HEK293 (cell line): ENCODE measurements around the gene GOLGA3.

Experiments
- CTCF ChIA-PET: fragments of 350-600 bp; formaldehyde crosslinking; extraction: SDS; loops from one replicate; lab custom pipeline; 2021; ENCODE audit warnings: antibody characterized with exemption; lab: Yijun Ruan, JAX
- POLR2A ChIA-PET: fragments of 300-600 bp; formaldehyde crosslinking; extraction: SDS; loops from one replicate; lab custom pipeline; 2020; ENCODE audit warnings: antibody characterized with exemption, inconsistent platforms; lab: Yijun Ruan, JAX
- H3K27ac ChIP-seq: fragments of 200-500 bp; sonication (Bioruptor generic); 2 replicates; pipeline ENCODE4 v1.5.1; 2014; ENCODE audit warnings: low read depth, low read length, control low read depth, inconsistent platforms; ENCODE audit errors: extremely low read depth
- H3K36me3 ChIP-seq, 2 experiments: fragments of 200-500 bp in 1 of 2; sonication (Bioruptor generic) in 1 of 2; 1 replicate in 1 of 2; 2 replicates in 1 of 2; pipeline ENCODE4 v1.5.1; 2014 to 2017; ENCODE audit warnings: inconsistent platforms in 2 of 2, low read length in 2 of 2; ENCODE audit not compliant: control insufficient read depth in 2 of 2, insufficient read depth in 1 of 2
- H3K4me1 ChIP-seq: fragments of 200-500 bp; sonication (Bioruptor generic); 2 replicates; pipeline ENCODE4 v1.5.1; 2014; ENCODE audit warnings: mild to moderate bottlenecking, low read length, inconsistent platforms; ENCODE audit not compliant: control insufficient read depth, insufficient read depth
- H3K4me3 ChIP-seq: 2 replicates; pipeline ENCODE4 v1.5.1; 2011; ENCODE audit warnings: low read depth, mild to moderate bottlenecking, control low read depth, low read length, moderate library complexity
- H3K9me3 ChIP-seq: fragments of 200-500 bp; sonication (Bioruptor generic); 2 replicates; pipeline ENCODE4 v1.5.1; 2014; ENCODE audit warnings: low read depth, low read length, inconsistent platforms; ENCODE audit not compliant: control insufficient read depth, insufficient read depth
- AEBP2 ChIP-seq: fragments of 450-650 bp; formaldehyde crosslinking; IDR thresholded peaks from 2 replicates; pipeline ENCODE4 v1.5.1; 2016; ENCODE audit warnings: missing biosample characterization, missing genetic modification characterization, borderline replicate concordance
- BCL11A ChIP-seq: fragments of 450-650 bp; formaldehyde crosslinking; IDR thresholded peaks from 2 replicates; pipeline ENCODE4 v1.5.1; 2016; ENCODE audit warnings: low read depth, missing biosample characterization, missing genetic modification characterization
- GLI2 ChIP-seq: fragments of 450-650 bp; formaldehyde crosslinking; IDR thresholded peaks from 2 replicates; pipeline ENCODE4; 2017; ENCODE audit warnings: missing biosample characterization, missing genetic modification characterization, low read depth, borderline replicate concordance
- HOXD13 ChIP-seq: sonication (generic); formaldehyde crosslinking; IDR thresholded peaks from 2 replicates; pipeline ENCODE4 v1.8.0; 2022; ENCODE audit warnings: missing genetic modification reagents, borderline replicate concordance
- IKZF3 ChIP-seq: fragments of 450-650 bp; IDR thresholded peaks from 2 replicates; pipeline ENCODE4 v1.5.0; 2018; ENCODE audit warnings: missing biosample characterization, mild to moderate bottlenecking, missing genetic modification characterization, moderate library complexity
- OSR2 ChIP-seq: fragments of 450-650 bp; formaldehyde crosslinking; IDR thresholded peaks from 2 replicates; pipeline ENCODE4 v1.5.1; 2016; ENCODE audit warnings: missing biosample characterization, missing genetic modification characterization
- ZNF132 ChIP-seq: fragments of 450-650 bp; formaldehyde crosslinking; IDR thresholded peaks from 2 replicates; pipeline ENCODE4 v1.5.1; 2017; ENCODE audit warnings: missing biosample characterization, missing genetic modification characterization, borderline replicate concordance
- ZNF398 ChIP-seq: fragments of 450-650 bp; formaldehyde crosslinking; IDR thresholded peaks from 2 replicates; pipeline ENCODE4 v1.5.1; 2017; ENCODE audit warnings: missing biosample characterization, missing genetic modification characterization
- ZNF404 ChIP-seq: fragments of 450-650 bp; formaldehyde crosslinking; IDR thresholded peaks from 2 replicates; pipeline ENCODE4 v1.5.1; 2017; ENCODE audit warnings: missing biosample characterization, missing genetic modification characterization
- ZNF423 ChIP-seq: fragments of 450-650 bp; formaldehyde crosslinking; IDR thresholded peaks from 2 replicates; pipeline ENCODE4 v1.5.1; 2016; ENCODE audit warnings: missing biosample characterization, missing genetic modification characterization
- ZNF530 ChIP-seq: fragments of 450-650 bp; formaldehyde crosslinking; IDR thresholded peaks from 2 replicates; pipeline ENCODE4 v1.5.1; 2016; ENCODE audit warnings: low read depth, missing biosample characterization, missing genetic modification characterization
- ZNF621 ChIP-seq: fragments of 450-650 bp; formaldehyde crosslinking; IDR thresholded peaks from 2 replicates; pipeline ENCODE4 v1.5.1; 2017; ENCODE audit warnings: missing biosample characterization, missing genetic modification characterization
- ZNF624 ChIP-seq: fragments of 450-650 bp; formaldehyde crosslinking; IDR thresholded peaks from 2 replicates; pipeline ENCODE4 v1.5.1; 2017; ENCODE audit warnings: missing biosample characterization, missing genetic modification characterization
- ZNF645 ChIP-seq: fragments of 450-650 bp; formaldehyde crosslinking; IDR thresholded peaks from 2 replicates; pipeline ENCODE4; 2016; ENCODE audit warnings: missing biosample characterization, missing genetic modification characterization
- ZNF660 ChIP-seq: fragments of 450-650 bp; IDR thresholded peaks from 2 replicates; pipeline ENCODE4 v1.5.1; 2018; ENCODE audit warnings: missing biosample characterization, mild to moderate bottlenecking, missing genetic modification characterization
- ZNF670 ChIP-seq: fragments of 450-650 bp; formaldehyde crosslinking; IDR thresholded peaks from 2 replicates; pipeline ENCODE4 v1.5.1; 2016; ENCODE audit warnings: missing biosample characterization, missing genetic modification characterization, low read depth
- ZSCAN23 ChIP-seq: fragments of 450-650 bp; formaldehyde crosslinking; IDR thresholded peaks from 2 replicates; pipeline ENCODE4 v1.5.1; 2016; ENCODE audit warnings: missing biosample characterization, missing genetic modification characterization
- TF ChIP-seq, protein P1 (sequence below): fragments of 450-650 bp; formaldehyde crosslinking; IDR thresholded peaks from 2 replicates; pipeline ENCODE4 v1.5.1; 2016; ENCODE audit warnings: missing biosample characterization, missing genetic modification characterization

GOLGA3 gene

GRCh38 chr12:132741620-132742019, 87.0 kb downstream of the GOLGA3 start:
- peaks cover 74 to 97% of the 10 kb centered on the region in 2 experiments for H3K36me3 ChIP-seq
- POLR2A ChIA-PET = no interaction called here
- no peak for TF ChIP-seq ZNF621 (tag by site-specific recombination)
- no peak for TF ChIP-seq HOXD13 (CRISPR knock-in tag)
- no peak for TF ChIP-seq ZNF530 (tag by site-specific recombination)
- no peak for TF ChIP-seq IKZF3 (tag by site-specific recombination)
- TF ChIP-seq, all 188 proteins: peak for 0
- CTCF ChIA-PET = no interaction called here
- no peaks in the 10 kb centered on the region for H3K4me1 ChIP-seq
- no peak overlapping the region for H3K27ac ChIP-seq
- H3K4me3 ChIP-seq = no peak overlapping the region
- H3K9me3 ChIP-seq = no peaks in the 10 kb centered on the region

DNA sequence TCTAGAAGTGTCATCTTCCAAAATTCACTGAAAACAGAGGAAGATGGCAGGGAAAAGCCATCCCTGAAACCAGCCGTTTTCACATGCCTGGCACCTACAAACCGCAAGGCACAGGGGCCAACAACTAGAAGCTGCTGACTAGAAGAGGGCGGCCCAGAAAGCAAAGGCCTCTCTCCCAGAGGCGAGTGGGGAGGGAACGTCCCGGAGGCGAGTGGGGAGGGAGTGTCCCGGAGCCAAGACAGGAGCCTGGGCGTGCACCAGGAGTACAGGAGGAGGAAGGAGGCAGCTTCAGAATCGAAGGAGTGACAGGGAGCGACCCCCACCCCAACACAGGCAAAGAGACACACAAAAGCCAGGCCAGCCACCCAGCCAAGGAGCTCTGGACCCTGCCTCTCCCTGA, 88.0 kb downstream of the GOLGA3 start:
- H3K27ac ChIP-seq = no peak overlapping the region
- H3K36me3 ChIP-seq = peaks cover 70 to 97% of the 10 kb centered on the region in 2 experiments
- no peak overlapping the region for H3K4me3 ChIP-seq
- no peaks in the 10 kb centered on the region for H3K4me1 ChIP-seq
- ChIA-PET CTCF (no interaction called here), POLR2A (no interaction called here)
- TF ChIP-seq ZNF530 (tag by site-specific recombination) = no peak
- no peak for TF ChIP-seq ZNF423 (tag by site-specific recombination)
- no peaks in the 10 kb centered on the region for H3K9me3 ChIP-seq

GRCh38 chr12:132740313-132740646, 88.4 kb downstream of the GOLGA3 start:
- H3K27ac ChIP-seq = no peak overlapping the region
- no peak for TF ChIP-seq ZNF624 (tag by site-specific recombination)
- TF ChIP-seq ZNF132 (tag by site-specific recombination) = no peak
- TF ChIP-seq ZNF670 = no peak
- no peak for TF ChIP-seq AEBP2 (tag by site-specific recombination)
- TF ChIP-seq OSR2 (tag by site-specific recombination) = no peak
- no peak for TF ChIP-seq ZNF645 (tag by site-specific recombination)
- TF ChIP-seq ZNF398 = no peak
- TF ChIP-seq BCL11A (tag by site-specific recombination) = no peak
- no peak for TF ChIP-seq GLI2 (tag by site-specific recombination)
- TF ChIP-seq, protein P1, sequence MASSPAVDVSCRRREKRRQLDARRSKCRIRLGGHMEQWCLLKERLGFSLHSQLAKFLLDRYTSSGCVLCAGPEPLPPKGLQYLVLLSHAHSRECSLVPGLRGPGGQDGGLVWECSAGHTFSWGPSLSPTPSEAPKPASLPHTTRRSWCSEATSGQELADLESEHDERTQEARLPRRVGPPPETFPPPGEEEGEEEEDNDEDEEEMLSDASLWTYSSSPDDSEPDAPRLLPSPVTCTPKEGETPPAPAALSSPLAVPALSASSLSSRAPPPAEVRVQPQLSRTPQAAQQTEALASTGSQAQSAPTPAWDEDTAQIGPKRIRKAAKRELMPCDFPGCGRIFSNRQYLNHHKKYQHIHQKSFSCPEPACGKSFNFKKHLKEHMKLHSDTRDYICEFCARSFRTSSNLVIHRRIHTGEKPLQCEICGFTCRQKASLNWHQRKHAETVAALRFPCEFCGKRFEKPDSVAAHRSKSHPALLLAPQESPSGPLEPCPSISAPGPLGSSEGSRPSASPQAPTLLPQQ (tag by site-specific recombination) = no peak
- no peak for TF ChIP-seq ZNF404 (tag by site-specific recombination)
- TF ChIP-seq HOXD13 (CRISPR knock-in tag) = no peak
- no peak for TF ChIP-seq ZNF660 (tag by site-specific recombination)
- no peak for TF ChIP-seq ZSCAN23
- TF ChIP-seq, all 188 proteins: peak for 0
- ChIA-PET CTCF (interaction anchor here (0.6 kb wide), 1 partner anchor 10 kb away, joined by 6 read pairs; no protein-coding TSS in a partner anchor), POLR2A (interaction anchor here (1.2 kb wide), 1 partner anchor 15 kb away, joined by 3 read pairs; no protein-coding TSS in a partner anchor)
- H3K4me1 ChIP-seq = no peaks in the 10 kb centered on the region
- H3K4me3 ChIP-seq = no peak overlapping the region
- H3K9me3 ChIP-seq = no peaks in the 10 kb centered on the region
- H3K36me3 ChIP-seq = peaks cover 70 to 97% of the 10 kb centered on the region in 2 experiments
